Neutrophil (primary cell): ENCODE results near the gene MLANA.
A peak's percentile ranks its signal among the peaks of the same experiment; 100 is the strongest.

Experiments used
- H3K27ac ChIP-seq: fragments of 200-600 bp; sonication (generic); 2 replicates; pipeline ENCODE4 v1.5.1; 2016; ENCODE audit warnings: mild to moderate bottlenecking, moderate library complexity
- H3K27me3 ChIP-seq: fragments of 200-600 bp; sonication (generic); 2 replicates; pipeline ENCODE4 v1.6.0; 2016; ENCODE audit warnings: mild to moderate bottlenecking
- H3K36me3 ChIP-seq: fragments of 200-600 bp; sonication (generic); 2 replicates; pipeline ENCODE4 v1.5.1; 2017
- H3K4me1 ChIP-seq, 2 experiments: fragments of 200-600 bp in 1 of 2; sonication (generic) in 1 of 2; 1 replicate in 1 of 2; 2 replicates in 1 of 2; pipeline versions ENCODE4 v1.5.1 to v1.6.1; 2013 to 2016; ENCODE audit warnings: low read depth in 1 of 2, low read length in 1 of 2, mild to moderate bottlenecking in 1 of 2, moderate library complexity in 1 of 2; ENCODE audit not compliant: control insufficient read depth in 1 of 2, insufficient read depth in 1 of 2
- H3K4me3 ChIP-seq, 2 experiments: fragments of 200-600 bp in 1 of 2; sonication (generic) in 1 of 2; 1 replicate in 1 of 2; 2 replicates in 1 of 2; pipeline ENCODE4 v1.5.1; 2013 to 2016; ENCODE audit warnings: low read depth in 1 of 2, low read length in 1 of 2, mild to moderate bottlenecking in 1 of 2, moderate library complexity in 1 of 2
- H3K9me3 ChIP-seq: fragments of 200-600 bp; sonication (generic); 2 replicates; pipeline ENCODE4 v1.5.1; 2016
- CTCF ChIP-seq: fragments of 200-600 bp; sonication (generic); IDR thresholded peaks from 2 replicates; pipeline ENCODE4 v1.5.1; 2016; ENCODE audit warnings: antibody characterized with exemption

MLANA gene

DNA sequence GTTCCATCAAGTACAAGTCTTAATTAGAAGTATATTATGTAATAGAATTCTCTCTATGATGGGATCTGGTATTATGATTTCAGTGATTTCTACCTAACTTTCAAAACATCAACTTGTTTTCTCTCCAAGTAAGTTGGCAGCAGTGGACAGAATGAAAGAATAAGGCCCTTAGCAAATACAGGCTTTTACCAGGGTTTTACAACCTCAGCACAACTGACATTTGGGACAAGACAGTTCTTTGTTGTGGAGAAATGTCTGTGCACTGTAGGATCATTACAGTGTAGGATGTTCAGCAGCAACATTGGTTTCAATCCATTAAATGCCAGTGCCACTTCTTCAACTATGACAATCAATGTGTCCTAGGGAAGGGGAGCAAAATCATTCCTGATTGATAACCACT, 48.8 kb downstream of the MLANA start:
- H3K4me3 ChIP-seq: no peak overlapping the region
- no peaks in the 10 kb centered on the region for H3K27me3 ChIP-seq
- peaks cover 5% of the 10 kb centered on the region for H3K36me3 ChIP-seq
- no peaks in the 10 kb centered on the region for H3K9me3 ChIP-seq
- no peaks in the 10 kb centered on the region for H3K4me1 ChIP-seq
- no peak for TF ChIP-seq CTCF
- H3K27ac ChIP-seq: no peak overlapping the region

- H3K36me3 ChIP-seq: peaks cover 5% of the 10 kb centered on the region
- no peak overlapping the region for H3K4me3 ChIP-seq
- H3K27me3 ChIP-seq: no peaks in the 10 kb centered on the region
- no peaks in the 10 kb centered on the region for H3K4me1 ChIP-seq
- no peak for TF ChIP-seq CTCF
- no peak overlapping the region for H3K27ac ChIP-seq
- H3K9me3 ChIP-seq: no peaks in the 10 kb centered on the region
Observed at GRCh38 chr9:5941214-5941613, 50.5 kb downstream of the MLANA start.

- H3K36me3 ChIP-seq: peaks cover 4% of the 10 kb centered on the region
- no peak overlapping the region for H3K27ac ChIP-seq
- H3K9me3 ChIP-seq: no peaks in the 10 kb centered on the region
- TF ChIP-seq CTCF: no peak
- no peaks in the 10 kb centered on the region for H3K27me3 ChIP-seq
- H3K4me3 ChIP-seq: no peak overlapping the region
- peaks cover 8 to 12% of the 10 kb centered on the region in 2 experiments for H3K4me1 ChIP-seq
Observed at GRCh38 chr9:5945112-5945511, 54.4 kb downstream of the MLANA start.

DNA sequence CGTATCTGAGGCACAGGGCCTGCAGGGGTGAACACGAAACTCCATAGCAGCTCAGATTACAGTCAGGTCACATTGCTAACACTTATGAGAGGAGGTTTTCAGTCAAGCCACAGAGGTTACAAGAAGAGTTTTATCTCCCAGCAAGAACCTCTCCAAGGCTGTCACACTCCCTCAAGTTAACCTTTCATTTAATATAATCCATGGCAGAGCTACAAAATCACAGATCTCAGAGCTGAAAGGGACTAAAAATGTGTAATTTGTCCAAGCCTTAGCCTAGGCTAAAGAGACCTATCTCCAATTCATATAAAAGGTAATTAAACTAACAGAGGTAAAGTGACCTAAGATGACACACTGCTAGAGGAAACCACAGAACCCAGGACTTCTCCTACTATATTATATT, 57.2 kb downstream of the MLANA start:
- H3K9me3 ChIP-seq: no peaks in the 10 kb centered on the region
- no peak overlapping the region for H3K27ac ChIP-seq
- TF ChIP-seq CTCF: no peak
- peaks cover 4% of the 10 kb centered on the region for H3K36me3 ChIP-seq
- no peaks in the 10 kb centered on the region for H3K27me3 ChIP-seq
- peaks cover 8 to 12% of the 10 kb centered on the region in 2 experiments for H3K4me1 ChIP-seq
- no peak overlapping the region for H3K4me3 ChIP-seq

GRCh38 chr9:5949103-5949699, 58.5 kb downstream of the MLANA start:
- Histone ChIP-seq H3K27me3 (no peaks in the 10 kb centered on the region), H3K4me1 (peaks cover 8 to 12% of the 10 kb centered on the region in 2 experiments), H3K9me3 (no peaks in the 10 kb centered on the region), H3K27ac (peak overlapping the region; percentile 59), H3K36me3 (peaks cover 14% of the 10 kb centered on the region), H3K4me3 (peak overlapping the region in 1 of 2 experiments; percentile 5)
- no peak for TF ChIP-seq CTCF
